NOMO-1 treated with DMSO at 0.1 percent for 48 hours (cell line): ENCODE data around the gene CASQ1.

Source experiments
- DNase-seq: peaks from one replicate; lab custom pipeline; 2025; ENCODE audit not compliant: unreplicated experiment; lab: John Stamatoyannopoulos, UW

CASQ1 gene

GRCh38 chr1:160189649-160190625, at the start of gene CASQ1:
Gene CASQ1 (plus strand): TSS chr1:160190575. CDS start chr1:160190752, 177 bp downstream.
- DNase-seq = no peak

- DNase-seq = peak; percentile 94
Observed at GRCh38 chr1:160143695-160144094, 46.7 kb upstream of the CASQ1 start.

- no peak for DNase-seq
Observed at GRCh38 chr1:160144921-160145320, 45.5 kb upstream of the CASQ1 start.

- DNase-seq = no peak
Observed at GRCh38 chr1:160146107-160146506, 44.3 kb upstream of the CASQ1 start.

- DNase-seq = no peak
Observed at GRCh38 chr1:160148121-160148520, 42.3 kb upstream of the CASQ1 start.

- no peak for DNase-seq
Observed at GRCh38 chr1:160149233-160149632, 41.1 kb upstream of the CASQ1 start.

GRCh38 chr1:160149716-160150115, 40.7 kb upstream of the CASQ1 start:
- DNase-seq = no peak

GRCh38 chr1:160151303-160151702, 39.1 kb upstream of the CASQ1 start, which contains the start of gene ATP1A4:
Gene ATP1A4 (plus strand): TSS chr1:160151603. CDS start chr1:160152041, 438 bp downstream.
- no peak for DNase-seq

- no peak for DNase-seq
Observed at GRCh38 chr1:160154790-160155189, 35.6 kb upstream of the CASQ1 start.

- DNase-seq = no peak
Observed at GRCh38 chr1:160156361-160156760, 34.0 kb upstream of the CASQ1 start.

- DNase-seq = no peak
Observed at GRCh38 chr1:160157174-160157573, 33.2 kb upstream of the CASQ1 start.

GRCh38 chr1:160158031-160158430, 32.3 kb upstream of the CASQ1 start:
- no peak for DNase-seq

GRCh38 chr1:160158534-160158933, 31.8 kb upstream of the CASQ1 start:
- no peak for DNase-seq

GRCh38 chr1:160159846-160160245, 30.5 kb upstream of the CASQ1 start:
- DNase-seq = no peak

GRCh38 chr1:160161965-160162705, 28.2 kb upstream of the CASQ1 start:
- no peak for DNase-seq

- peak; percentile 10 for DNase-seq
Observed at GRCh38 chr1:160162931-160163330, 27.4 kb upstream of the CASQ1 start.

- no peak for DNase-seq
Observed at GRCh38 chr1:160163615-160164014, 26.8 kb upstream of the CASQ1 start.

- DNase-seq = no peak
Observed at GRCh38 chr1:160164121-160164520, 26.3 kb upstream of the CASQ1 start.

- peak; percentile 77 for DNase-seq
Observed at GRCh38 chr1:160166166-160166868, 24.1 kb upstream of the CASQ1 start.

- DNase-seq = no peak
Observed at GRCh38 chr1:160167056-160167455, 23.3 kb upstream of the CASQ1 start.

GRCh38 chr1:160167580-160167979, 22.8 kb upstream of the CASQ1 start:
- no peak for DNase-seq
